Vagina (tissue), 2 donors: ENCODE measurements around the gene NFATC4. TPM values are rescaled to one million over a fixed set of nuclear protein-coding genes. Genes with fewer than 3 reads are reported as not detected.
A peak's percentile ranks its signal among the peaks of the same experiment; 100 is the strongest.
"Not testable (repeated sequence)": the region's sequence is repeated elsewhere in the genome, so short reads cannot be mapped to it uniquely, and the experiment has no call there.

Experiments
- DNase-seq, 2 donors: peaks; one replicate each; pipeline ENCODE4 v3.0.0-alpha.2; 2017; ENCODE audit errors: extremely low spot score in 2 of 2
- H3K27ac ChIP-seq: fragments of 200-600 bp; sonication (generic); one replicate; pipeline ENCODE4 v1.5.1; 2019
- H3K27me3 ChIP-seq: fragments of 200-600 bp; sonication (generic); one replicate; pipeline ENCODE4 v1.5.1; 2019
- H3K36me3 ChIP-seq, 2 donors: fragments of 200-600 bp; sonication (generic); one replicate each; pipeline ENCODE4 v1.5.1; 2017 to 2019
- H3K4me1 ChIP-seq: fragments of 200-600 bp; sonication (generic); one replicate; pipeline ENCODE4 v1.5.1; 2019
- H3K4me3 ChIP-seq, 2 donors: fragments of 200-600 bp; sonication (generic); 1 replicate in 1 of 2; 2 replicates in 1 of 2; pipeline ENCODE4 v1.5.1; 2016 to 2019
- H3K9me3 ChIP-seq: fragments of 200-600 bp; sonication (generic); one replicate; pipeline ENCODE4 v1.5.1; 2019
- CTCF ChIP-seq, 3 experiments: fragments of 450-650 bp in 2 of 3; fragments of 200-600 bp in 1 of 3; sonication (generic) in 1 of 3; IDR thresholded peaks; one replicate each; pipeline ENCODE4 v1.5.1; 2017 to 2019; ENCODE audit warnings: antibody characterized with exemption in 3 of 3, mild to moderate bottlenecking in 2 of 3, moderate library complexity in 2 of 3
- POLR2A ChIP-seq, 2 donors: fragments of 450-650 bp; IDR thresholded peaks; one replicate each; pipeline ENCODE4 v1.6.1; 2017; ENCODE audit warnings: antibody characterized with exemption in 2 of 2, mild to moderate bottlenecking in 2 of 2, moderate library complexity in 2 of 2
- POLR2AphosphoS5 ChIP-seq, 2 donors: sonication (generic); formaldehyde crosslinking; IDR thresholded peaks; one replicate each; pipeline ENCODE4 v1.9.0; 2017; ENCODE audit warnings: antibody characterized with exemption in 2 of 2, mild to moderate bottlenecking in 2 of 2, low read depth in 1 of 2; ENCODE audit not compliant: insufficient read depth in 1 of 2
- intact Hi-C: fragments of 100-400 bp; cut with DNase I; formaldehyde crosslinking; loops from one replicate; pipeline ENCODE4 v1.15.1; 2023
- total RNA-seq: library from RNA; depleted of rRNA; stranded (reverse); fragments of >200 nt; gene quantifications from one replicate; pipeline ENCODE4 v1.2.3, GENCODE V29; 2016

NFATC4 gene
- total RNA-seq, 1 donor from 2014 or later = 47.9 TPM

- TF ChIP-seq CTCF (IDR thresholded peaks at IDR 0.05) (no peak), POLR2A (IDR thresholded peaks at IDR 0.05) (no peak)
- intact Hi-C loops = no loop called here
- no peak for DNase-seq
- Histone ChIP-seq H3K4me1 (no peaks in the 10 kb centered on the region), H3K9me3 (no peaks in the 10 kb centered on the region), H3K27ac (no peak overlapping the region), H3K36me3 (no peaks in the 10 kb centered on the region), H3K27me3 (no peaks in the 10 kb centered on the region), H3K4me3 (no peak overlapping the region)
Observed at GRCh38 chr14:24349742-24350141, 18.2 kb upstream of the NFATC4 start.

- Histone ChIP-seq H3K9me3 (no peaks in the 10 kb centered on the region), H3K4me1 (no peaks in the 10 kb centered on the region), H3K4me3 (no peak overlapping the region), H3K27ac (peak overlapping the region; percentile 10), H3K27me3 (no peaks in the 10 kb centered on the region), H3K36me3 (no peaks in the 10 kb centered on the region)
- intact Hi-C loops = no loop called here
- TF ChIP-seq POLR2AphosphoS5 (IDR thresholded peaks at IDR 0.05; ENCODE audit: insufficient read depth in 1 of 2, low read depth in 1 of 2) = no peak
- no peak for TF ChIP-seq POLR2A (IDR thresholded peaks at IDR 0.05)
- no peak for TF ChIP-seq CTCF (IDR thresholded peaks at IDR 0.05)
- DNase-seq = no peak
Observed at GRCh38 chr14:24351517-24351916, 16.5 kb upstream of the NFATC4 start.

- Histone ChIP-seq H3K4me3 (no peak overlapping the region), H3K9me3 (no peaks in the 10 kb centered on the region), H3K27ac (peak overlapping the region; percentile 81), H3K36me3 (no peaks in the 10 kb centered on the region), H3K4me1 (no peaks in the 10 kb centered on the region), H3K27me3 (no peaks in the 10 kb centered on the region)
- TF ChIP-seq POLR2AphosphoS5 (IDR thresholded peaks at IDR 0.05; ENCODE audit: insufficient read depth in 1 of 2, low read depth in 1 of 2) (peak in 1 of 2 donors; percentile 36), POLR2A (IDR thresholded peaks at IDR 0.05) (no peak)
- DNase-seq = no peak
- intact Hi-C loops = no loop called here
Observed at GRCh38 chr14:24353559-24354481, 14.2 kb upstream of the NFATC4 start.

GRCh38 chr14:24354482-24354825 is 13.5 kb upstream of the NFATC4 start:
- H3K27me3 ChIP-seq, H3K9me3 ChIP-seq, H3K4me3 ChIP-seq, DNase-seq, H3K36me3 ChIP-seq, H3K4me1 ChIP-seq, intact Hi-C loops: not testable (repeated sequence)
- peak overlapping the region; percentile 81 for H3K27ac ChIP-seq

GRCh38 chr14:24355009-24355408 is 13.0 kb upstream of the NFATC4 start:
- Histone ChIP-seq H3K9me3 (no peaks in the 10 kb centered on the region), H3K27ac (peak overlapping the region; percentile 81), H3K36me3 (no peaks in the 10 kb centered on the region), H3K4me1 (no peaks in the 10 kb centered on the region), H3K4me3 (no peak overlapping the region), H3K27me3 (no peaks in the 10 kb centered on the region)
- no peak for DNase-seq
- intact Hi-C loops = no loop called here
- TF ChIP-seq CTCF (IDR thresholded peaks at IDR 0.05) (no peak), POLR2A (IDR thresholded peaks at IDR 0.05) (no peak), POLR2AphosphoS5 (IDR thresholded peaks at IDR 0.05; ENCODE audit: insufficient read depth in 1 of 2, low read depth in 1 of 2) (no peak)

GRCh38 chr14:24356208-24356607 is 11.8 kb upstream of the NFATC4 start:
- no peak for DNase-seq
- Histone ChIP-seq H3K36me3 (no peaks in the 10 kb centered on the region), H3K4me3 (no peak overlapping the region), H3K27me3 (no peaks in the 10 kb centered on the region), H3K4me1 (no peaks in the 10 kb centered on the region), H3K27ac (no peak overlapping the region), H3K9me3 (no peaks in the 10 kb centered on the region)
- intact Hi-C loops = no loop called here
- no peak for TF ChIP-seq POLR2A (IDR thresholded peaks at IDR 0.05)
